OCI-LY1 (cell line): ENCODE results near the gene KREMEN2.
A peak's percentile ranks its signal among the peaks of the same experiment; 100 is the strongest.

Experiments
- H2AFZ ChIP-seq: fragments of 200-600 bp; sonication (generic), shearing (Covaris generic); 2 replicates; pipeline ENCODE4 v1.6.0; 2014; ENCODE audit warnings: antibody characterized with exemption, mild to moderate bottlenecking, low read length
- H3F3A ChIP-seq: fragments of 200-600 bp; sonication (generic), shearing (Covaris generic); 2 replicates; pipeline ENCODE4 v1.6.0; 2014; ENCODE audit warnings: mild to moderate bottlenecking, antibody characterized with exemption, low read length, moderate library complexity; ENCODE audit not compliant: insufficient read depth
- H3K27ac ChIP-seq: fragments of 200-600 bp; sonication (generic); 2 replicates; pipeline ENCODE4 v1.5.1; 2014; ENCODE audit warnings: low read length, mixed run types, mild to moderate bottlenecking, low read depth; ENCODE audit not compliant: poor library complexity, severe bottlenecking
- H3K27me3 ChIP-seq: fragments of 200-600 bp; sonication (generic); 2 replicates; pipeline ENCODE4 v1.6.0; 2014; ENCODE audit warnings: antibody characterized with exemption, mild to moderate bottlenecking, low read length, moderate library complexity; ENCODE audit not compliant: insufficient read depth
- H3K36me3 ChIP-seq: fragments of 200-600 bp; sonication (generic); 2 replicates; pipeline ENCODE4 v1.6.1; 2014; ENCODE audit warnings: mild to moderate bottlenecking, antibody characterized with exemption, low read length, moderate library complexity, mixed read lengths; ENCODE audit not compliant: insufficient read depth
- H3K4me1 ChIP-seq: fragments of 200-600 bp; sonication (generic); 2 replicates; pipeline ENCODE4 v1.5.1; 2014; ENCODE audit warnings: mild to moderate bottlenecking, low read length, moderate library complexity; ENCODE audit not compliant: insufficient read depth, severe bottlenecking
- H3K4me2 ChIP-seq: fragments of 200-600 bp; sonication (generic), shearing (Covaris generic); 2 replicates; pipeline ENCODE4 v1.6.1; 2014; ENCODE audit warnings: low read length
- H3K4me3 ChIP-seq: fragments of 200-600 bp; sonication (generic); 2 replicates; pipeline ENCODE4 v1.5.1; 2014; ENCODE audit warnings: low read length, low read depth, mild to moderate bottlenecking, mixed read lengths; ENCODE audit not compliant: poor library complexity, severe bottlenecking
- H3K79me2 ChIP-seq: fragments of 200-600 bp; shearing (Covaris generic); 2 replicates; pipeline ENCODE4 v1.6.1; 2016; ENCODE audit warnings: mixed run types, low read length, mixed read lengths; ENCODE audit not compliant: insufficient read depth
- H3K9ac ChIP-seq: fragments of 200-600 bp; sonication (generic), shearing (Covaris generic); 2 replicates; pipeline ENCODE4 v1.6.1; 2014; ENCODE audit warnings: mild to moderate bottlenecking, low read length, mixed read lengths
- H3K9me2 ChIP-seq: fragments of 200-600 bp; sonication (generic), shearing (Covaris generic); 2 replicates; pipeline ENCODE4 v1.6.1; 2014; ENCODE audit warnings: low read depth, mild to moderate bottlenecking, low read length, mixed read lengths
- H3K9me3 ChIP-seq: fragments of 200-600 bp; shearing (Covaris generic); 2 replicates; pipeline ENCODE4 v1.6.1; 2014; ENCODE audit warnings: low read length, mixed read lengths
- H4K20me1 ChIP-seq: fragments of 200-600 bp; sonication (generic), shearing (Covaris generic); 2 replicates; pipeline ENCODE4 v1.6.0; 2016; ENCODE audit warnings: mild to moderate bottlenecking, low read length; ENCODE audit not compliant: insufficient read depth
- CTCF ChIP-seq: fragments of 200-600 bp; sonication (generic), shearing (Covaris generic); IDR thresholded peaks from 2 replicates; pipeline ENCODE4 v1.5.1; 2017; ENCODE audit warnings: mild to moderate bottlenecking, antibody characterized with exemption, low read length, moderate library complexity, mixed read lengths
- EZH2 ChIP-seq: fragments of 200-600 bp; sonication (generic), shearing (Covaris generic); IDR thresholded peaks from 2 replicates; pipeline ENCODE4 v1.8.0; 2017; ENCODE audit warnings: borderline replicate concordance, mixed run types, mild to moderate bottlenecking, antibody characterized with exemption, low read length, moderate library complexity, mixed read lengths

Gene KREMEN2

GRCh38 chr16:2963723-2964474 is at the start of gene KREMEN2:
KREMEN2 (plus strand) TSS chr16:2964275; CDS start chr16:2964521, 246 bp downstream.
- H2AFZ ChIP-seq = no peak within 1 kb of the TSS
- no peaks in the 10 kb centered on the region for H3K9me2 ChIP-seq
- H3K27me3 ChIP-seq = no peaks in the 10 kb centered on the region
- TF ChIP-seq CTCF (peak; percentile 17; the same call in 1 of the 2 replicates), EZH2 (no peak)
- H3K27ac ChIP-seq = peak within 1 kb of the TSS; percentile 35
- peak within 1 kb of the TSS; percentile 56 for H3K4me3 ChIP-seq
- peak within 1 kb of the TSS; percentile 39; the same call in 1 of the 2 replicates for H3K9ac ChIP-seq
- peak within 1 kb of the TSS; percentile 65 for H3K4me2 ChIP-seq
- H3K79me2 ChIP-seq = no peaks in the 10 kb centered on the region
- H3K36me3 ChIP-seq = no peaks in the 10 kb centered on the region
- peaks cover 47% of the 10 kb centered on the region for H3K4me1 ChIP-seq
- no peaks in the 10 kb centered on the region for H3K9me3 ChIP-seq
- H3F3A ChIP-seq = no peaks in the 10 kb centered on the region
- no peaks in the 10 kb centered on the region for H4K20me1 ChIP-seq

GRCh38 chr16:2915196-2915929 is 48.7 kb upstream of the KREMEN2 start:
- no peak overlapping the region for H3K27ac ChIP-seq
- no peaks in the 10 kb centered on the region for H4K20me1 ChIP-seq
- H3K36me3 ChIP-seq = peaks cover 8% of the 10 kb centered on the region; the same call in 1 of the 2 replicates
- no peaks in the 10 kb centered on the region for H3K9me2 ChIP-seq
- H3K27me3 ChIP-seq = no peaks in the 10 kb centered on the region
- peaks cover 16% of the 10 kb centered on the region for H3K4me1 ChIP-seq
- no peak overlapping the region for H3K4me3 ChIP-seq
- H3K9me3 ChIP-seq = no peaks in the 10 kb centered on the region
- no peak overlapping the region for H2AFZ ChIP-seq
- no peaks in the 10 kb centered on the region for H3K79me2 ChIP-seq
- no peak overlapping the region for H3K4me2 ChIP-seq
- peaks cover 5% of the 10 kb centered on the region; the same call in 1 of the 2 replicates for H3F3A ChIP-seq
- H3K9ac ChIP-seq = no peak overlapping the region
- no peak for TF ChIP-seq EZH2
- TF ChIP-seq CTCF = no peak

- Histone ChIP-seq H3K4me3 (no peak overlapping the region), H3K27me3 (no peaks in the 10 kb centered on the region), H3K4me1 (no peaks in the 10 kb centered on the region), H3F3A (no peaks in the 10 kb centered on the region), H3K36me3 (peaks cover 9% of the 10 kb centered on the region), H3K9me2 (no peaks in the 10 kb centered on the region), H4K20me1 (no peaks in the 10 kb centered on the region), H3K9ac (no peak overlapping the region), H3K9me3 (no peaks in the 10 kb centered on the region), H2AFZ (no peak overlapping the region), H3K79me2 (no peaks in the 10 kb centered on the region), H3K4me2 (no peak overlapping the region), H3K27ac (no peak overlapping the region)
- TF ChIP-seq CTCF (peak; percentile 87), EZH2 (no peak)
Measured at GRCh38 chr16:2919511-2920255, 44.4 kb upstream of the KREMEN2 start.
